NCI-H1092 (cell line): ENCODE results near the gene LILRA2.
"Not testable (repeated sequence)": the region's sequence is repeated elsewhere in the genome, so short reads cannot be mapped to it uniquely, and the experiment has no call there.

Source experiments
- DNase-seq: peaks from one replicate; lab custom pipeline; 2025; lab: John Stamatoyannopoulos, UW

The LILRA2 gene

GRCh38 chr19:54573330-54573872, at the start of gene LILRA2:
Gene LILRA2 (plus strand): TSS chr19:54573790. CDS start chr19:54573879, 89 bp downstream.
- no peak for DNase-seq

GRCh38 chr19:54525636-54526035, 48.0 kb upstream of the LILRA2 start:
- no peak for DNase-seq

- no peak for DNase-seq
Measured at GRCh38 chr19:54526972-54527371, 46.6 kb upstream of the LILRA2 start.

GRCh38 chr19:54530866-54531265, 42.7 kb upstream of the LILRA2 start:
- DNase-seq: no peak

GRCh38 chr19:54532528-54532927, 41.1 kb upstream of the LILRA2 start:
- no peak for DNase-seq

GRCh38 chr19:54533476-54533875, 40.1 kb upstream of the LILRA2 start:
- no peak for DNase-seq

GRCh38 chr19:54534156-54534555, 39.4 kb upstream of the LILRA2 start:
- no peak for DNase-seq

GRCh38 chr19:54535601-54536000, 38.0 kb upstream of the LILRA2 start:
- DNase-seq: no peak

- DNase-seq: no peak
Measured at GRCh38 chr19:54536956-54537355, 36.6 kb upstream of the LILRA2 start.

GRCh38 chr19:54541712-54542111, 31.9 kb upstream of the LILRA2 start:
- DNase-seq: no peak

GRCh38 chr19:54548806-54549205, 24.8 kb upstream of the LILRA2 start:
- DNase-seq: no peak

- no peak for DNase-seq
Measured at GRCh38 chr19:54549224-54549623, 24.4 kb upstream of the LILRA2 start.

- no peak for DNase-seq
Measured at GRCh38 chr19:54551293-54551692, 22.3 kb upstream of the LILRA2 start.

- no peak for DNase-seq
Measured at GRCh38 chr19:54551950-54552912, 21.4 kb upstream of the LILRA2 start.

- no peak for DNase-seq
Measured at GRCh38 chr19:54552913-54553310, 20.7 kb upstream of the LILRA2 start.

GRCh38 chr19:54554006-54554405, 19.6 kb upstream of the LILRA2 start:
- DNase-seq: no peak

GRCh38 chr19:54554896-54555295, 18.7 kb upstream of the LILRA2 start:
- no peak for DNase-seq

- no peak for DNase-seq
Measured at GRCh38 chr19:54556194-54556593, 17.4 kb upstream of the LILRA2 start.

GRCh38 chr19:54558339-54558738, 15.3 kb upstream of the LILRA2 start:
- DNase-seq: no peak

GRCh38 chr19:54560881-54561385, 12.7 kb upstream of the LILRA2 start:
- no peak for DNase-seq

GRCh38 chr19:54561840-54562239, 11.8 kb upstream of the LILRA2 start:
- DNase-seq: no peak

GRCh38 chr19:54563206-54563605, 10.4 kb upstream of the LILRA2 start:
- not testable (repeated sequence) for DNase-seq

- DNase-seq: no peak
Measured at GRCh38 chr19:54570316-54570715, 3.3 kb upstream of the LILRA2 start.
